ENCODE measurements around the gene GRB14. TPM values are rescaled to one million over a fixed set of nuclear protein-coding genes. Genes with fewer than 3 reads are reported as not detected.

The GRB14 gene
- total RNA-seq, 1 experiment from 2014 or later, result 14.9 TPM

GRCh38 chr2:164624316-164624715 lies 3.0 kb upstream of the GRB14 start:
- H3K9me3 Mint-ChIP-seq, result no peaks in the 10 kb centered on the region
- no peak overlapping the region for H3K27ac Mint-ChIP-seq
- H3K27me3 Mint-ChIP-seq (ENCODE audit: low read depth), result no peaks in the 10 kb centered on the region
- POLR2A ChIA-PET, result no interaction called here
- ATAC-seq (0 out of 2 replicates have a peak, but pooled peaks have one; percentile 2), DNase-seq (ENCODE audit: low spot score) (no peak)
- peaks cover 44% of the 10 kb centered on the region for H3K4me1 Mint-ChIP-seq
- no peak overlapping the region for H3K4me3 Mint-ChIP-seq
- no peaks in the 10 kb centered on the region for H3K36me3 Mint-ChIP-seq
- TF ChIP-seq FOXP4 (CRISPR knock-in tag; IDR thresholded peaks at IDR 0.05), result no peak
- TF ChIP-seq ZBTB43 (CRISPR knock-in tag; IDR thresholded peaks at IDR 0.05), result no peak
- TF ChIP-seq, protein P1, sequence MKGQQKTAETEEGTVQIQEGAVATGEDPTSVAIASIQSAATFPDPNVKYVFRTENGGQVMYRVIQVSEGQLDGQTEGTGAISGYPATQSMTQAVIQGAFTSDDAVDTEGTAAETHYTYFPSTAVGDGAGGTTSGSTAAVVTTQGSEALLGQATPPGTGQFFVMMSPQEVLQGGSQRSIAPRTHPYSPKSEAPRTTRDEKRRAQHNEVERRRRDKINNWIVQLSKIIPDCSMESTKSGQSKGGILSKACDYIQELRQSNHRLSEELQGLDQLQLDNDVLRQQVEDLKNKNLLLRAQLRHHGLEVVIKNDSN (CRISPR knock-in tag; IDR thresholded peaks at IDR 0.05), result no peak
- TF ChIP-seq, protein P2, sequence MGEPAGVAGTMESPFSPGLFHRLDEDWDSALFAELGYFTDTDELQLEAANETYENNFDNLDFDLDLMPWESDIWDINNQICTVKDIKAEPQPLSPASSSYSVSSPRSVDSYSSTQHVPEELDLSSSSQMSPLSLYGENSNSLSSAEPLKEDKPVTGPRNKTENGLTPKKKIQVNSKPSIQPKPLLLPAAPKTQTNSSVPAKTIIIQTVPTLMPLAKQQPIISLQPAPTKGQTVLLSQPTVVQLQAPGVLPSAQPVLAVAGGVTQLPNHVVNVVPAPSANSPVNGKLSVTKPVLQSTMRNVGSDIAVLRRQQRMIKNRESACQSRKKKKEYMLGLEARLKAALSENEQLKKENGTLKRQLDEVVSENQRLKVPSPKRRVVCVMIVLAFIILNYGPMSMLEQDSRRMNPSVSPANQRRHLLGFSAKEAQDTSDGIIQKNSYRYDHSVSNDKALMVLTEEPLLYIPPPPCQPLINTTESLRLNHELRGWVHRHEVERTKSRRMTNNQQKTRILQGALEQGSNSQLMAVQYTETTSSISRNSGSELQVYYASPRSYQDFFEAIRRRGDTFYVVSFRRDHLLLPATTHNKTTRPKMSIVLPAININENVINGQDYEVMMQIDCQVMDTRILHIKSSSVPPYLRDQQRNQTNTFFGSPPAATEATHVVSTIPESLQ (CRISPR knock-in tag; IDR thresholded peaks at IDR 0.05), result no peak
- CTCF ChIA-PET, result no interaction called here

GRCh38 chr2:164622338-164623106 lies 1.2 kb upstream of the GRB14 start:
- Mint-ChIP-seq H3K4me3 (peak overlapping the region; percentile 84), H3K27me3 (ENCODE audit: low read depth) (no peaks in the 10 kb centered on the region), H3K27ac (no peak overlapping the region), H3K36me3 (0 out of 2 replicates have a peak, but pooled peaks cover 6% of the 10 kb centered on the region), H3K9me3 (no peaks in the 10 kb centered on the region), H3K4me1 (peaks cover 49% of the 10 kb centered on the region)
- DNase-seq (ENCODE audit: low spot score), result peak; percentile 23
- ChIA-PET CTCF (interaction anchor here (1.0 to 1.9 kb wide), 3 partner anchors 11 to 62 kb away, joined by 3 to 5 read pairs (median 5); no protein-coding TSS in a partner anchor), POLR2A (interaction anchor here (0.6 to 2.0 kb wide), 3 partner anchors 10 to 219 kb away, joined by 3 to 7 read pairs (median 5); partner anchors contain the start of gene COBLL1)
- no peak for ATAC-seq
- TF ChIP-seq, protein P3, sequence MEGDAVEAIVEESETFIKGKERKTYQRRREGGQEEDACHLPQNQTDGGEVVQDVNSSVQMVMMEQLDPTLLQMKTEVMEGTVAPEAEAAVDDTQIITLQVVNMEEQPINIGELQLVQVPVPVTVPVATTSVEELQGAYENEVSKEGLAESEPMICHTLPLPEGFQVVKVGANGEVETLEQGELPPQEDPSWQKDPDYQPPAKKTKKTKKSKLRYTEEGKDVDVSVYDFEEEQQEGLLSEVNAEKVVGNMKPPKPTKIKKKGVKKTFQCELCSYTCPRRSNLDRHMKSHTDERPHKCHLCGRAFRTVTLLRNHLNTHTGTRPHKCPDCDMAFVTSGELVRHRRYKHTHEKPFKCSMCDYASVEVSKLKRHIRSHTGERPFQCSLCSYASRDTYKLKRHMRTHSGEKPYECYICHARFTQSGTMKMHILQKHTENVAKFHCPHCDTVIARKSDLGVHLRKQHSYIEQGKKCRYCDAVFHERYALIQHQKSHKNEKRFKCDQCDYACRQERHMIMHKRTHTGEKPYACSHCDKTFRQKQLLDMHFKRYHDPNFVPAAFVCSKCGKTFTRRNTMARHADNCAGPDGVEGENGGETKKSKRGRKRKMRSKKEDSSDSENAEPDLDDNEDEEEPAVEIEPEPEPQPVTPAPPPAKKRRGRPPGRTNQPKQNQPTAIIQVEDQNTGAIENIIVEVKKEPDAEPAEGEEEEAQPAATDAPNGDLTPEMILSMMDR (IDR thresholded peaks at IDR 0.05), result no peak
- TF ChIP-seq, protein P4, sequence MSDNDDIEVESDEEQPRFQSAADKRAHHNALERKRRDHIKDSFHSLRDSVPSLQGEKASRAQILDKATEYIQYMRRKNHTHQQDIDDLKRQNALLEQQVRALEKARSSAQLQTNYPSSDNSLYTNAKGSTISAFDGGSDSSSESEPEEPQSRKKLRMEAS (CRISPR knock-in tag; IDR thresholded peaks at IDR 0.05), result no peak
- peak; percentile 34; the same call in 1 of the 2 replicates for TF ChIP-seq ZNF423 (CRISPR knock-in tag; IDR thresholded peaks at IDR 0.05)

DNA sequence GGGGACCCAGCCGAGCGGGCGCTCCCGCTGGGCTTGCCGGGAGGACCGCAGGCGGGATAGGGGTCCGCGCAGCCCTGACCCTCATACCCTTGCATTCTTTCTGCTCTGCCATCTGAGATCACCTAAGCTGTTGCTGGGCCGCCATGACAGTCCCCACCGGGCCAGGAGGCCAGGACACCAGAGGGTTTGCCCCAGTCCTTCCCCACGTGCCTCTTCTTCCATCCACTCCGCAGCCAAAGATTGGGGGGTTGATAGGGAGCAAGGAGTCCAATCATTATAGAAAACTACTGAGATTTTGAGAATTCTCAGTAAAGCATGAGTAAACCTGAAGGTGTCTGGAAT lies 453 bp upstream of the GRB14 start:
- Mint-ChIP-seq H3K4me3 (peak overlapping the region; percentile 84), H3K36me3 (peaks cover 6% of the 10 kb centered on the region; the same call in 1 of the 2 replicates), H3K4me1 (peaks cover 49% of the 10 kb centered on the region), H3K27ac (peak overlapping the region; percentile 83), H3K27me3 (ENCODE audit: low read depth) (no peaks in the 10 kb centered on the region), H3K9me3 (no peaks in the 10 kb centered on the region)
- ATAC-seq, result peak; percentile 25
- CTCF ChIA-PET, result interaction anchor here (1.0 to 1.9 kb wide), 3 partner anchors 10 to 62 kb away, joined by 3 to 5 read pairs (median 5); no protein-coding TSS in a partner anchor
- DNase-seq (ENCODE audit: low spot score), result peak; percentile 30
- POLR2A ChIA-PET, result interaction anchor here (1.2 to 2.0 kb wide), 2 partner anchors 9 to 220 kb away, joined by 3 to 5 read pairs; partner anchors contain the start of gene COBLL1
- TF ChIP-seq ZNF138 (CRISPR knock-in tag; conservative IDR thresholded peaks at IDR 0.05) (no peak), ERG (CRISPR knock-in tag; IDR thresholded peaks at IDR 0.05) (no peak), KAT7 (CRISPR knock-in tag; IDR thresholded peaks at IDR 0.05; ENCODE audit: borderline replicate concordance) (no peak), ZNF423 (CRISPR knock-in tag; IDR thresholded peaks at IDR 0.05) (peak; percentile 70), IRF2 (CRISPR knock-in tag; IDR thresholded peaks at IDR 0.05; ENCODE audit: borderline replicate concordance, low read depth) (no peak), SP1 (CRISPR knock-in tag; conservative IDR thresholded peaks at IDR 0.05) (peak; percentile 20; the same call in 1 of the 2 replicates), ZNF281 (CRISPR knock-in tag; IDR thresholded peaks at IDR 0.05) (no peak), ZNF121 (CRISPR knock-in tag; IDR thresholded peaks at IDR 0.05) (peak; percentile 34; the same call in 1 of the 2 replicates), OVOL2 (CRISPR knock-in tag; IDR thresholded peaks at IDR 0.05; ENCODE audit: borderline replicate concordance) (no peak), TP53 (CRISPR knock-in tag; IDR thresholded peaks at IDR 0.05) (no peak), FOXP1 (CRISPR knock-in tag; IDR thresholded peaks at IDR 0.05; ENCODE audit: borderline replicate concordance) (0 out of 2 replicates have a peak, but pooled peaks have one; percentile 1)
